8988T (cell line): ENCODE results near the gene KRT85.

ENCODE experiments used
- DNase-seq: peaks from one replicate; pipeline ENCODE4 v3.0.0; 2011

The KRT85 gene

GRCh38 chr12:52323001-52323400, 44.3 kb downstream of the KRT85 start:
- no peak for DNase-seq

GRCh38 chr12:52322069-52322468, 45.2 kb downstream of the KRT85 start:
- no peak for DNase-seq

- DNase-seq, result no peak
Observed at GRCh38 chr12:52321418-52321817, 45.9 kb downstream of the KRT85 start.

- DNase-seq, result no peak
Observed at GRCh38 chr12:52320784-52321400, 46.4 kb downstream of the KRT85 start, which contains the start of gene KRT83. Gene KRT83, minus strand, starts transcription at chr12:52321398. Its CDS starts 63 bp downstream, at chr12:52321335.

- no peak for DNase-seq
Observed at GRCh38 chr12:52319097-52319496, 48.2 kb downstream of the KRT85 start.

GRCh38 chr12:52318241-52318990, 48.9 kb downstream of the KRT85 start:
- no peak for DNase-seq

- DNase-seq, result no peak
Observed at GRCh38 chr12:52317468-52318052, 49.7 kb downstream of the KRT85 start.

GRCh38 chr12:52316701-52317100, 50.6 kb downstream of the KRT85 start:
- DNase-seq, result no peak

GRCh38 chr12:52316290-52316689, 51.0 kb downstream of the KRT85 start:
- no peak for DNase-seq

- DNase-seq, result peak; percentile 69
Observed at GRCh38 chr12:52315721-52316120, 51.6 kb downstream of the KRT85 start.

- no peak for DNase-seq
Observed at GRCh38 chr12:52314511-52314910, 52.8 kb downstream of the KRT85 start.

GRCh38 chr12:52313926-52314325, 53.4 kb downstream of the KRT85 start:
- DNase-seq, result no peak

- DNase-seq, result no peak
Observed at GRCh38 chr12:52313461-52313860, 53.8 kb downstream of the KRT85 start.

- no peak for DNase-seq
Observed at GRCh38 chr12:52312086-52312485, 55.2 kb downstream of the KRT85 start.

GRCh38 chr12:52311285-52311648, 56.0 kb downstream of the KRT85 start:
- DNase-seq, result no peak

- no peak for DNase-seq
Observed at GRCh38 chr12:52310622-52311284, 56.5 kb downstream of the KRT85 start.
